ENCODE measurements around the gene POMT2.

POMT2 gene

DNA sequence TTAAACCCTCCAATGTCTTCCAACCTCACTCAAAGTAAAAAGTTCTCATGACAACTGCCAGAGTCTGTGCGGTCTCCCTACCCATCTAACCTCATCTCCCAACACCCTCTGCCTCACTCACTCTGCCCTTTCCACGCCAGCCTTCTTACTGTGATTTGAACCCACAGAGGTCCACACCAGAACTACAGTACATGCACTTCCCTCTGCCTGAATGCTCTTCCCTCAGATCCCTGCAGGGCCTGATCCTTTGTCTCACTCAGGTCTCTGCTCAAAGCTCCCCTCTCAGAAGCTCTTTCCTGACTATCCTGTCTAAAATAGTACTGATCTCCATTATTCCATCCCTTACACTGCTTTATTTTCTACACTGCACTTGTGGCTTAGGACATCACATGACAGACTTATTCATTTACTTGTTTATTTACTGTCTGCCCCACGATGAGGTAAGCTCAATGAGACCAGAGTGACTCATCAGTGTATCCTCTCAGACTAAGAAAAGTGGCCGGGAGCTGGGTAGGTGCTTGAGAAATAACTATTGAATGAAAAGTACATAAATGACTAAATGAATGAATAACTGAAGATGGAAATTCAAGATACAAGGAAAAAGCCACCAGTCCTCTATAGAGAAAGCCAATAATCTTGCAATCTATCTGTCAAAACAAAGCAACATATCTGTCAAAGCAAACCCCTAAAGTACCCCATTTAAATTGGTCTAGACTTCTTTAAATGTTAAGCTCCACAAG, 17.1 kb downstream of the POMT2 start:
- TF ChIP-seq, protein P1, sequence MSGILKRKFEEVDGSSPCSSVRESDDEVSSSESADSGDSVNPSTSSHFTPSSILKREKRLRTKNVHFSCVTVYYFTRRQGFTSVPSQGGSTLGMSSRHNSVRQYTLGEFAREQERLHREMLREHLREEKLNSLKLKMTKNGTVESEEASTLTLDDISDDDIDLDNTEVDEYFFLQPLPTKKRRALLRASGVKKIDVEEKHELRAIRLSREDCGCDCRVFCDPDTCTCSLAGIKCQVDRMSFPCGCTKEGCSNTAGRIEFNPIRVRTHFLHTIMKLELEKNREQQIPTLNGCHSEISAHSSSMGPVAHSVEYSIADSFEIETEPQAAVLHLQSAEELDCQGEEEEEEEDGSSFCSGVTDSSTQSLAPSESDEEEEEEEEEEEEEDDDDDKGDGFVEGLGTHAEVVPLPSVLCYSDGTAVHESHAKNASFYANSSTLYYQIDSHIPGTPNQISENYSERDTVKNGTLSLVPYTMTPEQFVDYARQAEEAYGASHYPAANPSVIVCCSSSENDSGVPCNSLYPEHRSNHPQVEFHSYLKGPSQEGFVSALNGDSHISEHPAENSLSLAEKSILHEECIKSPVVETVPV (CRISPR knock-in tag; IDR thresholded peaks at IDR 0.05), result no peak
- no peak for TF ChIP-seq ZFP30 (CRISPR knock-in tag; IDR thresholded peaks at IDR 0.05)
- peak; percentile 70; the same call in 1 of the 2 replicates for TF ChIP-seq CREB5 (CRISPR knock-in tag; IDR thresholded peaks at IDR 0.05; ENCODE audit: low read depth)
- TF ChIP-seq ISL1 (CRISPR knock-in tag; IDR thresholded peaks at IDR 0.05), result peak; percentile 68
- ATAC-seq, result peak; percentile 92

- ATAC-seq, result peak; percentile 34
- TF ChIP-seq OSR1 (CRISPR knock-in tag; IDR thresholded peaks at IDR 0.05) (no peak), TOX (CRISPR knock-in tag; IDR thresholded peaks at IDR 0.05; ENCODE audit: borderline replicate concordance) (no peak), CREB5 (CRISPR knock-in tag; IDR thresholded peaks at IDR 0.05; ENCODE audit: low read depth) (no peak), POU6F1 (CRISPR knock-in tag; IDR thresholded peaks at IDR 0.05; ENCODE audit: borderline replicate concordance, low read depth) (no peak), ZNF70 (CRISPR knock-in tag; IDR thresholded peaks at IDR 0.05) (no peak), BACH2 (CRISPR knock-in tag; IDR thresholded peaks at IDR 0.05; ENCODE audit: borderline replicate concordance) (no peak), ZFP30 (CRISPR knock-in tag; IDR thresholded peaks at IDR 0.05) (no peak), GLIS3 (CRISPR knock-in tag; IDR thresholded peaks at IDR 0.05) (no peak), CSDC2 (CRISPR knock-in tag; IDR thresholded peaks at IDR 0.05) (no peak), TCF4 (CRISPR knock-in tag; IDR thresholded peaks at IDR 0.05; ENCODE audit: borderline replicate concordance) (no peak), ESRRG (CRISPR knock-in tag; IDR thresholded peaks at IDR 0.05) (no peak), ZC3H10 (CRISPR knock-in tag; IDR thresholded peaks at IDR 0.05) (no peak), SNAI2 (CRISPR knock-in tag; IDR thresholded peaks at IDR 0.05) (no peak), ZNF565 (CRISPR knock-in tag; conservative IDR thresholded peaks at IDR 0.05; ENCODE audit: low read depth) (no peak), ARNTL (CRISPR knock-in tag; IDR thresholded peaks at IDR 0.05; ENCODE audit: borderline replicate concordance, low read depth) (no peak), ISL1 (CRISPR knock-in tag; IDR thresholded peaks at IDR 0.05) (no peak)
- TF ChIP-seq, protein P2, sequence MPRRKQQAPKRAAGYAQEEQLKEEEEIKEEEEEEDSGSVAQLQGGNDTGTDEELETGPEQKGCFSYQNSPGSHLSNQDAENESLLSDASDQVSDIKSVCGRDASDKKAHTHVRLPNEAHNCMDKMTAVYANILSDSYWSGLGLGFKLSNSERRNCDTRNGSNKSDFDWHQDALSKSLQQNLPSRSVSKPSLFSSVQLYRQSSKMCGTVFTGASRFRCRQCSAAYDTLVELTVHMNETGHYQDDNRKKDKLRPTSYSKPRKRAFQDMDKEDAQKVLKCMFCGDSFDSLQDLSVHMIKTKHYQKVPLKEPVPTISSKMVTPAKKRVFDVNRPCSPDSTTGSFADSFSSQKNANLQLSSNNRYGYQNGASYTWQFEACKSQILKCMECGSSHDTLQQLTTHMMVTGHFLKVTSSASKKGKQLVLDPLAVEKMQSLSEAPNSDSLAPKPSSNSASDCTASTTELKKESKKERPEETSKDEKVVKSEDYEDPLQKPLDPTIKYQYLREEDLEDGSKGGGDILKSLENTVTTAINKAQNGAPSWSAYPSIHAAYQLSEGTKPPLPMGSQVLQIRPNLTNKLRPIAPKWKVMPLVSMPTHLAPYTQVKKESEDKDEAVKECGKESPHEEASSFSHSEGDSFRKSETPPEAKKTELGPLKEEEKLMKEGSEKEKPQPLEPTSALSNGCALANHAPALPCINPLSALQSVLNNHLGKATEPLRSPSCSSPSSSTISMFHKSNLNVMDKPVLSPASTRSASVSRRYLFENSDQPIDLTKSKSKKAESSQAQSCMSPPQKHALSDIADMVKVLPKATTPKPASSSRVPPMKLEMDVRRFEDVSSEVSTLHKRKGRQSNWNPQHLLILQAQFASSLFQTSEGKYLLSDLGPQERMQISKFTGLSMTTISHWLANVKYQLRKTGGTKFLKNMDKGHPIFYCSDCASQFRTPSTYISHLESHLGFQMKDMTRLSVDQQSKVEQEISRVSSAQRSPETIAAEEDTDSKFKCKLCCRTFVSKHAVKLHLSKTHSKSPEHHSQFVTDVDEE (CRISPR knock-in tag; IDR thresholded peaks at IDR 0.05), result no peak
- TF ChIP-seq, protein P1 (CRISPR knock-in tag; IDR thresholded peaks at IDR 0.05), result no peak
These were observed 17.8 kb downstream of the POMT2 start for GRCh38 chr14:77302926-77303325.

DNA sequence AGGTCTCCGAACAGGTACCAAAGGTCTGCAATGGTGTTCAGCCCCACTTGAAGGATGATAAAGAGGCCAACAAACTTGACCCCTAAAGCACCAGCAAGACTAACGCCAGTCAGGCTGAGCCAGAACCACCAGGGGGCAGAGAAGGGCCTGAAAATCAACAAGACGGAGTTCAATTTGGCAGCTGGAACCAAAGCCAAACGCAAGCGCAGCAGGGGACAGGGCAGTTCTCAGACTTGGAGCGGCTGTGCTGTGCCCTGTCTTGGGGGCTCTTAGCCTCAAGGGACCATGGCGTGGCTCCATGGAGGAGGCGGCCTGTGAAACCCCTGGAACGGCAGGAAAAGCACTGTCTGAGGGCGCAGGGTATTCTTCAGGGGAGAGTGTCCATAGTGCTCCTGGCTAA, 19.6 kb downstream of the POMT2 start:
- ATAC-seq, result peak; percentile 70
- TF ChIP-seq ARNTL (CRISPR knock-in tag; IDR thresholded peaks at IDR 0.05; ENCODE audit: borderline replicate concordance, low read depth), result no peak

Data from SK-N-SH treated with all-trans-retinoic acid at 6 μM for 48 hours (cell line).